Mesodermal cell (in vitro differentiated cells): ENCODE results near the gene CASP8AP2.
"Not testable (repeated sequence)": the region's sequence is repeated elsewhere in the genome, so short reads cannot be mapped to it uniquely, and the experiment has no call there.

Source experiments
- H3K27ac ChIP-seq: 2 replicates; pipeline ENCODE4 v1.7.0; 2013; ENCODE audit warnings: mild to moderate bottlenecking, low read depth, low read length, moderate library complexity; ENCODE audit not compliant: severe bottlenecking
- H3K36me3 ChIP-seq: 2 replicates; pipeline ENCODE4 v1.7.1; 2013; ENCODE audit warnings: mild to moderate bottlenecking, low read length, moderate library complexity; ENCODE audit not compliant: control insufficient read depth, insufficient read depth
- H3K4me1 ChIP-seq: one replicate; pipeline ENCODE4 v1.7.1; 2013; ENCODE audit warnings: mild to moderate bottlenecking, low read length; ENCODE audit not compliant: insufficient read depth, control insufficient read depth, poor library complexity, severe bottlenecking
- H3K4me3 ChIP-seq: 2 replicates; pipeline ENCODE4 v1.7.0; 2013; ENCODE audit warnings: low read length, control low read depth, mild to moderate bottlenecking; ENCODE audit not compliant: insufficient read depth, poor library complexity, severe bottlenecking; ENCODE audit errors: extremely low read depth
- H3K9me3 ChIP-seq: 2 replicates; pipeline ENCODE4 v1.7.1; 2013; ENCODE audit warnings: mild to moderate bottlenecking, low read length, moderate library complexity; ENCODE audit not compliant: control insufficient read depth
- whole genome bisulfite sequencing, 2 experiments: methylation state at CpG; one replicate each; pipeline ENCODE4 v1.1.5; 2013; ENCODE audit warnings: missing lambda C conversion rate in 2 of 2; ENCODE audit not compliant: insufficient coverage in 2 of 2; 5-methylcytosine and 5-hydroxymethylcytosine counted together

CASP8AP2 gene

DNA sequence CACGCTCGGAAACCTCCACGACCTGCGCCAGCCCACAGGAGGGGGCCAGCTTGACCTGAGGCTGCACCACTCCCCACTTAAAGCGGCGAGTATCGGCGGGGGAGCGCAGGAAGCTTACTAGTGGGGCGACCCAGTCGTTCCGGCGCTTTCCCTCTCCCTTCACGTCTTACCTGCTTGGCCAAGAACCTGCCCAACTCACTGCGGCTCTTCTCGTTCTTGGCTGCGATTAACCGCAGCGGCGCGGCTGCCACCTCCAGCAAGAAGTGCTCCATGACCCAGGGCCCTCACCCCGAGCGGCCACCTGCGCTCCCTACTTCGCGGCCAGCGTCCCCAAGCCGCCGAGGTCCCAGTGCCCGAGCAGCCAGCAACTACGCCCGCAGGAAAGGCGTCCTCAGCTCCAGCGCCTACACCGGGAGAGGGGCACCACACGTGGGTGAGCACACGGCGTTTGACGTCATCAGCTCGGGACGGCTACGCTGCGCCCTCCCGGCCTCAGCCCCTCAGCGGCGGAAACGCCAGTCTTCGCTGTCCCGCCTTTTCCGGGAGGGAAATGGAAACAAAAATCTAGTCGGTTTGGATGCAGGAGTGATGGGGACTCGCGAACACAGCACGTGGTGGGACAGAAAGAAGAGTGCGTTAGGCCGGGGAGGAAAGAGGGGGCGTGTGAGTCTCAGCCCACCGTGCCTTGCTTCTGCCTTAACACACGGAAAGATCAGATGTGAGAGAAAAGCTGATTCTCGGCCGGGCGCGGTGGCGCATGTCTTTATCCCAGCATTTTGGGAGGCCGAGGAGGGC lies 10.1 kb upstream of the CASP8AP2 start, which contains the start of gene MDN1:
MDN1 (minus strand) TSS at position 459 of the 795 bp plus-strand sequence; CDS start at position 272, 187 bp downstream.
- Histone ChIP-seq H3K9me3 (no peaks in the 10 kb centered on the region), H3K27ac (peak within 1 kb of the TSS; percentile 84), H3K4me3 (peak within 1 kb of the TSS; percentile 97), H3K4me1 (peaks cover 3% of the 10 kb centered on the region), H3K36me3 (peaks cover 2% of the 10 kb centered on the region)
- WGBS, 2 experiments, result 1 to 2% methylated on average over 59 to 65 of the region's 65 CpGs

DNA sequence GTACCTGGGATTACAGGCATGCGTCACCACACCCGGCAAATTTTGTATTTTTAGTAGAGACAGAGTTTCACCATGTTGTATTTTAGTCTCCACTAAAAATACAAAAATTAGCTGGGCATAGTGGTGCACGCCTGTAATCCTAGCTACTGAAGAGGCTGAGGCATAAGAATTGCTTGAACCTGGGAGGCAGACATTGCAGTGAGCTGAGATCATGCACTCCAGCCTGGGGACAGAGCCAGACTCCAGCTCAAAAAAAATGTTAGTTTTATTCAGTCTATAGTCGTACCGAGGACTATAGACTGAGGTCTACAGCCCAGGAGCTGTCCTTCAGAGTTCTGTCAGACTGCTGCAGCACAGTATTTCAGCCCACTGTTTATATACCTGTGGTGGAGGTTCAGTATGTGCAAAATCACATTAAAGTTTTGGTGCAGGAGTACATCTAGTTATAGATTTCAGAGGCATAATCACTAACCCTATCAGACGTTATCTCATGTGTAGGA lies 3.6 kb upstream of the CASP8AP2 start:
- WGBS, 2 experiments, result 83 to 92% methylated on average over 2 to 4 of the region's 6 CpGs
- peaks cover 4% of the 10 kb centered on the region for H3K4me1 ChIP-seq
- H3K27ac ChIP-seq, result no peak overlapping the region
- H3K9me3 ChIP-seq, result no peaks in the 10 kb centered on the region
- H3K36me3 ChIP-seq, result peaks cover 7% of the 10 kb centered on the region
- H3K4me3 ChIP-seq, result no peak overlapping the region

DNA sequence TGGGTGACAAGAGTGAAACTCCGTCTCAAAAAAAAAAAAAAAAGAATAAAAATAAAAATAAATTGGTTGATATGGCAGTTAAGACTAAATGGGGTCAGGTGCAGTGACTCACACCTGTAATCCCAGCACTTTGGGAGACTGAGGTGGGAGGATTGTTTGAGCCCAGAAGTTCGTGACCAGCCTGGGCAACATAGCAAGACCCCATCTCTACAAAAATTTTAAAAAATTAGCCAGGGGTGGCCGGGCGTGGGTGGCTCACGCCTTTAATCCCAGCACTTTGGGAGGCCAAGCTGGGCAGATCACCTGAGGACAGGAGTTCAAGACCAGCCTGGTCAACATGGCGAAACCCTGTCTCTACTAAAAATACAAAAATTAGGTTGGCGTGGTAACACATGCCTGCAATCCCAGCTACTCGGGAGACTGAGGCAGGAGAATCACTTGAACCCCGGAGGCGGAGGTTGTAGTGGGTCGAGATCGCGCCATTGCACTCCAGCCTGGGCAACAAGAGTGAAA lies 1.1 kb upstream of the CASP8AP2 start:
- 85 to 94% methylated on average over 11 of the region's 13 CpGs for WGBS, 2 experiments
- Histone ChIP-seq H3K4me3 (peak overlapping the region; percentile 77), H3K27ac (peak overlapping the region; percentile 6)

DNA sequence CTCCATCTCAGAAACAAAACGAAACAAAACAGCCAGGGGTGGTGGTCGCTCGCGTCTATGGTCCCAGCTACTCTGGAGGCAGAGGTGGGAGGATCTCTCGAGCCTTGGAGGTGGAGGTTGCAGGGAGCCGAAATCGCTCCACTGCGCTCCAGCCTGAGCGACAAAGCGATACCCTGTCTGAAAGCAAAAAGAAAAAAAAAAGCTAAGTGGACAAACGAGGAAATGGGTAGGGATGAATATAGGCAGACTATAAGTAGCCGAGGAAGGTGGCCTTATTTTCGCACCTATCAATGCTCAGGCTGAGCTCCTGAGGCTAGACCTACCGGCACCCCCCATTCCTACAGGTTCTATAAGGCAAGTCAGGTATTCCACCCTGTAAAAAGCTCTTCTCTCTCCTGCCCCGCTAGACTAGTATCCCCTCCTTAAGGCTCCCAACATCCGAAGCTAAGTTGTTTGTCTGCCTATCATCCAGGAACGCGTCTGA lies 650 bp upstream of the CASP8AP2 start:
- Histone ChIP-seq H3K4me1 (peaks cover 4% of the 10 kb centered on the region), H3K27ac (peak overlapping the region; percentile 6), H3K9me3 (no peaks in the 10 kb centered on the region), H3K4me3 (peak overlapping the region; percentile 77), H3K36me3 (peaks cover 35% of the 10 kb centered on the region)
- 33 to 41% methylated on average over 13 of the region's 18 CpGs for WGBS, 2 experiments

More for the DNA sequence above, 1.1 kb upstream of the CASP8AP2 start:
- not testable (repeated sequence) for H3K4me1 ChIP-seq, H3K9me3 ChIP-seq
- H3K36me3 ChIP-seq, result peaks cover 31% of the 10 kb centered on the region

GRCh38 chr6:89830170-89830809 lies 610 bp downstream of the CASP8AP2 start:
- Histone ChIP-seq H3K4me1 (peaks cover 4% of the 10 kb centered on the region), H3K36me3 (peaks cover 43% of the 10 kb centered on the region), H3K9me3 (no peaks in the 10 kb centered on the region), H3K4me3 (peak overlapping the region; percentile 77), H3K27ac (no peak overlapping the region)
- WGBS, 2 experiments, result 5 to 10% methylated on average over 2 to 4 of the region's 15 CpGs

- peaks cover 74% of the 10 kb centered on the region for H3K36me3 ChIP-seq
- no peak overlapping the region for H3K27ac ChIP-seq
- no peaks in the 10 kb centered on the region for H3K4me1 ChIP-seq
- 90 to 96% methylated on average over 9 of the region's 12 CpGs for WGBS, 2 experiments
- H3K9me3 ChIP-seq, result no peaks in the 10 kb centered on the region
- H3K4me3 ChIP-seq, result no peak overlapping the region
Measured at GRCh38 chr6:89834884-89835792, 5.5 kb downstream of the CASP8AP2 start.

DNA sequence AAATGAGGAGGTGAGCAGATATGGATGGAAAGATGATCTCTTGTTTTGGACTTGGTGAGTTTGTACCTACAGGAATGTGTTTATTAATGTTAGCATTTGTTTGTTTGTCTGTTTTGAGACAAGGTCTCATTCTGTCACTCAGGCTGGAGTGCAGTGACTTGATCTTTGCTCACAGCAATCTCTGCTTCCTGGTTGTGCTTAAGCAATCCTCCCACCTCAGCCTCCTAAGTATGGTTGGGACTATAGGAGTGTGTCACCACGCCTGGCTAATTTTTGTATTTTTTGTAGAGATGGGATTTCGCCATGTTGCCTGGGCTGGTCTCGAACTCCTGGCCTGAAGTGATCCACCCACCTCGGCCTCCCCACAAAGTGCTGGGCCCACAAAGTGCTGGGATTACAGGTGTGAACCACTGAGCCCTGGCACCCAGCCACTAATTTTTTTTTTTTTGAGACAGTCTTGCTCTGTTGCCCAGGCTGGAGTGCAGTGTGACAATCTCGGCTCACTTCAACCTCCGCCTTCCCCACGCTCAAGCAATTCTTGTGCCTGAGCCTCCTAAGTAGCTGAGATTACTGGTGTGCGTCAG lies 7.1 kb downstream of the CASP8AP2 start:
- H3K4me1 ChIP-seq, result peaks cover 6% of the 10 kb centered on the region
- H3K36me3 ChIP-seq, result peaks cover 64% of the 10 kb centered on the region
- H3K27ac ChIP-seq, result no peak overlapping the region
- WGBS, 2 experiments, result 94 to 98% methylated on average over 5 to 8 of the region's 8 CpGs
- no peaks in the 10 kb centered on the region for H3K9me3 ChIP-seq
- H3K4me3 ChIP-seq, result no peak overlapping the region

GRCh38 chr6:89840538-89840937 lies 10.9 kb downstream of the CASP8AP2 start:
- 85 to 96% methylated on average over 3 of the region's 3 CpGs for WGBS, 2 experiments
- H3K4me3 ChIP-seq, result no peak overlapping the region
- peaks cover 6% of the 10 kb centered on the region for H3K4me1 ChIP-seq
- peaks cover 33% of the 10 kb centered on the region for H3K36me3 ChIP-seq
- no peaks in the 10 kb centered on the region for H3K9me3 ChIP-seq
- H3K27ac ChIP-seq, result peak overlapping the region; percentile 58

DNA sequence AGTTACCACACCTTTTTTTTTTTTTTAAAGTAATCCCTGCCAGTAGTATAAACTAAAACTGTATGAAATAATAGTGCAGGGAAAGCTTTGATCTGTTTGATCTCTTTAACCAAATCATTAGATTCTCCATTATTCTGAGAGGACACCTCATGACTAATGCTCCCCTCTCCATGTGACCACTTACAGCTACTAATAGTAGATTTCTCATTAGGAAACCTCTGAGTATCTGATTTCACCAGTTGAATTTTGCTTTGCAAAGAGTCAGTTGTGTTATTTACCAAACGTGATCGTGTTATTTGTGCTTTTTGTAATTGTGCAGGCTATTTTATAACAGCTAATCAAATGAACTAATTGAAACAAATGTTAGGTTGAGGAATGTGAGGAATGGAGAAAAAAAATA lies 12.5 kb downstream of the CASP8AP2 start:
- no peak overlapping the region for H3K4me3 ChIP-seq
- 100% methylated on average over 2 of the region's 2 CpGs; no CpG with 5 or more reads in 1 of the 2 experiments for WGBS, 2 experiments
- no peaks in the 10 kb centered on the region for H3K9me3 ChIP-seq
- no peak overlapping the region for H3K27ac ChIP-seq
- peaks cover 6% of the 10 kb centered on the region for H3K4me1 ChIP-seq
- peaks cover 35% of the 10 kb centered on the region for H3K36me3 ChIP-seq
